ENCODE measurements around the gene LCN12.
"Not testable (repeated sequence)": the region's sequence is repeated elsewhere in the genome, so short reads cannot be mapped to it uniquely, and the experiment has no call there.

LCN12 gene

DNA sequence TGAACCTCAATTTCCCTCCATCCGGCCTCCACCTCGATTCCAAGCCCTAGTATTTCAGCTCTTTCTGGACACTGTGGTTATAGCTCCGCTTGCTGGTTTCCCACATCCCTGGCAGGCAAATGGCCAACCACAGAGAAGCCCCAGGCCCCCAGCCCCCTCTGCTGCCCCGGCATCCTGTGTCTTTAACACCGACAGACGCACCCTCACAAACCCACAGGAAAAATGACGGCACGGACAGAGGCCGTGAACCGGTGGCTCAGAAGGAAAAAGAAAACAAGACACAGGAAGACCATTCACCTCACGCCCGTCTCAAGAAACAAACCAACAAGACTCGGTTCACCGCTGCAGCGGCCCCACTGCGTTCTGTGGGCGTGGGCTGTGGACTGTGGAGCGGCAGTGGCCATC, 45.8 kb downstream of the LCN12 start:
- no peak for DNase-seq (ENCODE audit: low read depth, low spot score)
- H3K4me3 ChIP-seq (ENCODE audit: low read depth, low read length): no peak overlapping the region
- POLR2A ChIA-PET: no interaction called here
- TF ChIP-seq, protein P1, sequence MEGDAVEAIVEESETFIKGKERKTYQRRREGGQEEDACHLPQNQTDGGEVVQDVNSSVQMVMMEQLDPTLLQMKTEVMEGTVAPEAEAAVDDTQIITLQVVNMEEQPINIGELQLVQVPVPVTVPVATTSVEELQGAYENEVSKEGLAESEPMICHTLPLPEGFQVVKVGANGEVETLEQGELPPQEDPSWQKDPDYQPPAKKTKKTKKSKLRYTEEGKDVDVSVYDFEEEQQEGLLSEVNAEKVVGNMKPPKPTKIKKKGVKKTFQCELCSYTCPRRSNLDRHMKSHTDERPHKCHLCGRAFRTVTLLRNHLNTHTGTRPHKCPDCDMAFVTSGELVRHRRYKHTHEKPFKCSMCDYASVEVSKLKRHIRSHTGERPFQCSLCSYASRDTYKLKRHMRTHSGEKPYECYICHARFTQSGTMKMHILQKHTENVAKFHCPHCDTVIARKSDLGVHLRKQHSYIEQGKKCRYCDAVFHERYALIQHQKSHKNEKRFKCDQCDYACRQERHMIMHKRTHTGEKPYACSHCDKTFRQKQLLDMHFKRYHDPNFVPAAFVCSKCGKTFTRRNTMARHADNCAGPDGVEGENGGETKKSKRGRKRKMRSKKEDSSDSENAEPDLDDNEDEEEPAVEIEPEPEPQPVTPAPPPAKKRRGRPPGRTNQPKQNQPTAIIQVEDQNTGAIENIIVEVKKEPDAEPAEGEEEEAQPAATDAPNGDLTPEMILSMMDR (IDR thresholded peaks at IDR 0.05; ENCODE audit: insufficient read depth, low read length, missing control alignments): no peak
- CTCF ChIA-PET: interaction anchor here (1.8 to 2.5 kb wide), 2 partner anchors 32 to 38 kb away, joined by 5 to 17 read pairs; partner anchors contain the start of gene ABCA2

DNA sequence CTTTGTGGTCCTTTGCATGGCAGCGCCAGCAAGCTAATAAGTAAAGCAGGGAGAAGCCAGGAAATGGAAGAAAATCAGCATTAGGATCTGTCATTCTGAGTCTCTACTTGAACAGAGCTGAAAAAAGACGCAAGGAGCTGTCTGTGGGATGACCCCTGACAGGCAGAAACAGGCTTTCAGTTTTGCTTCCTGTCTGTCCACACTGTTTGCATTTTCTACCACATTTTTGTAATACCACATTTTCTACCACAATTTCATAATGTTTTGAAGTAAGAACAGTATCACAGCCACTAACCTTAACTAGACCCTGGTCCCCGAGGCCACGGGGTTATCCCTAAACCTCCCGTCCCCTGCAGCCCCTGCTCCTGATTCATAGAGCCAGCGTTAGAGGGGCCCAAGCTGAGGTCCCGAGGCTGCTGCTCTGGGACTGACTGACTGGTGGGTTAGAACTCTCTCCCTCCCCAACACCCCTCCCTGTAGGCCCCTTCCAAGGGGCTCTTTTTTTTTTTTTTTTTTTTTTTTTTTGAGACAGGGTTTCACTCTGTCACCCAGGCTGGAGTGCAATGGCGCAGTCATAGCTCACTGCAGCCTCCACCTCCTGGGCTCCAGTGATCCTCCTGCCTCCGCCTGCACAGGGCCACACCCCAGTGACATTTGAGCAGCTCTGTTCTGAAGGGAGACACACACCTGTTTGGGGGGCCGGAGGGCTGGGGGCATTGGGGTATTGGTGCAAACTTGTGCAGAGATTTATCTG, 48.3 kb downstream of the LCN12 start:
- ChIA-PET CTCF (interaction anchor here (0.9 to 2.7 kb wide), 4 partner anchors 19 to 52 kb away, joined by 3 to 25 read pairs (median 5); partner anchors contain the start of gene ABCA2), POLR2A (no interaction called here)

DNA sequence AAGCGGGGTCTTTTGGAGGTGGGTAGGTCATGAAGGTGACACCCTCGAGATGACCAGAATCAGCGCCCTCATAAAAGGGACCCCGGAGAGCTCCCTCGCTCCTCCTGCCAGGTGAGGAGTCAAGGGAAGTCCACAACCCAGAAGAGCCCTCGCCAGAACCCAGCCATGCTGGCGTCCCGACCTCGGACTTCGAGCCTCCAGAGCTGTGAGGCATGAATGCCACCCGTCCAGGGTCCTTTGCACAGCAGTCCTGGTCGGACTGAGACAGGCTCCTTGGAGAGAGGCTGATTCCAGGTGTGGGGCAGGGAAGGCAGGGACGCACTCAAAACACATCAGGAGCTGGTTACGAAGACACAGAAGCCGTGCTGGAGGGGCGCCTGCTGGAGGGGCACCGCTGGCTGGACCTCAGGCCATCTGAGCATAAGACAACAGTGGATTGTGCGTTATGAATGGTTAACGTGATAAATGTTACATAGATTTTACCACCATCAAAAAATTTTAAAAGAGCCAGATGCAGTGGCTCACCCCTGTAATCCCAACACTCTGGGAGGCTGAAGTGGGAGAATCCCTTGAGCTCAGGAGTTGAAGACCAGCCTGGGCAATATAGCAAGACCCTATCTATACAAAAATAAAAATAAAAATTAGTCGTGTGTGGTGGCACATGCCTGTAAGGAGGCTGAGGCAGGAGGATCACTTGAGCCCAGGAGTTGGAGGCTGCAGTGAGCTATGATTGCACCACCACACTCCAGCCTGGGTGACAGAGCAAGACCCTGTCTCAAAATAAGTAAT, 50.0 kb downstream of the LCN12 start:
- POLR2A ChIA-PET: no interaction called here
- no peak overlapping the region for H3K4me3 ChIP-seq (ENCODE audit: low read depth, low read length)
- CTCF ChIA-PET: interaction anchor here (0.8 to 1.7 kb wide), 5 partner anchors 25 to 54 kb away, joined by 3 to 15 read pairs (median 4); no protein-coding TSS in a partner anchor
- TF ChIP-seq, protein P1 (IDR thresholded peaks at IDR 0.05; ENCODE audit: insufficient read depth, low read length, missing control alignments): no peak
- DNase-seq (ENCODE audit: low read depth, low spot score): no peak

More for the DNA sequence above, 48.3 kb downstream of the LCN12 start:
- TF ChIP-seq, protein P1 (IDR thresholded peaks at IDR 0.05; ENCODE audit: insufficient read depth, low read length, missing control alignments): no peak
- DNase-seq (ENCODE audit: low read depth, low spot score): peak; percentile 42
- no peak overlapping the region for H3K4me3 ChIP-seq (ENCODE audit: low read depth, low read length)

DNA sequence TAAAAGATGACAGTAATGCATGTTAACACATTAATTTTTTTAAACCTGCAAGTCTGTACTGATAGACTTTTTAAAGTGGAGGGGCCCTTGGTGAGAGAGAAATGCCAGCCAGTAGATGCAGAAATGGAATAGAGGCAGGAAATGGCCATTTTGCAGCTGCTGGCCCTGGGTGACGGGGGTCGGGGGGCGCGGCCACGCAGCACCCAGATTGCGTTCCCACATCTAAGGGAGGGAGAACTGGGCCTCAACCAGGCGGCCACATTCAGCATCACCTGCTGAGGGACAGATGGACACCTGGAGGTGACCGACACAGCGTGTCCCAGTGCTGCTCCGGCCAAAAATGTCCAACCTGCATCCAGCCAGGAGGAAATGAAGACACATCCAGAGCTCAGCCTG, 50.6 kb downstream of the LCN12 start:
- H3K4me3 ChIP-seq (ENCODE audit: low read depth, low read length): no peak overlapping the region
- CTCF ChIA-PET: interaction anchor here (0.8 to 1.7 kb wide), 5 partner anchors 14 to 55 kb away, joined by 3 to 15 read pairs (median 4); no protein-coding TSS in a partner anchor
- DNase-seq (ENCODE audit: low read depth, low spot score): no peak
- POLR2A ChIA-PET: no interaction called here
- TF ChIP-seq, protein P1 (IDR thresholded peaks at IDR 0.05; ENCODE audit: insufficient read depth, low read length, missing control alignments): no peak

DNA sequence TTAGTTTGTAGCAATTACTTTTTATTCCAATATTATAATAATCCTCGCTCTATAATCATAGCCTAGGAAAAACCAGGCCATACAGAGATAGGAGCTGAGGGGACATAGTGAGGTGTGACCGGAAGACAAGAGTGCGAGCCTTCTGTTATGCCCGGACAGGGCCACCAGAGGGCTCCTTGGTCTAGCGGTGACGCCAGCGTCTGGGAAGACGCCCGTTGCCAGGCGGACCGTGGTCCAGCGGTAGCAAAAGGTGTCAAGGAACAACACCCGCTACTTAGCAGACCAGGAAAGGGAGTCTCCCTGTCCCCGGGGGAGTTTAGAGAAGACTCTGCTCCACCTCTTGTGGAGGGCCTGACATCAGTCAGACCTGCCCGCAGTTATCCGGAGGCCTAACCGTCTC, 52.2 kb downstream of the LCN12 start:
- POLR2A ChIA-PET; H3K4me3 ChIP-seq (ENCODE audit: low read depth, low read length); DNase-seq (ENCODE audit: low read depth, low spot score): not testable (repeated sequence)
- CTCF ChIA-PET: interaction anchor here (1.8 kb wide), 1 partner anchor 12 kb away, joined by 6 read pairs; the partner anchor contains the start of gene PAXX
- TF ChIP-seq, protein P1 (IDR thresholded peaks at IDR 0.05; ENCODE audit: insufficient read depth, low read length, missing control alignments): peak; percentile 13

Data from AG04449 (cell line).